GM19351 (cell line): ENCODE results near the gene CMTM5.

Experiments
- ATAC-seq: cut with Tn5 transposase; IDR thresholded peaks from one replicate; pipeline ENCODE4 v1.9.1; 2021; ENCODE audit warnings: mild to moderate bottlenecking, moderate library complexity; ENCODE audit not compliant: unreplicated experiment

CMTM5 gene, protein sequence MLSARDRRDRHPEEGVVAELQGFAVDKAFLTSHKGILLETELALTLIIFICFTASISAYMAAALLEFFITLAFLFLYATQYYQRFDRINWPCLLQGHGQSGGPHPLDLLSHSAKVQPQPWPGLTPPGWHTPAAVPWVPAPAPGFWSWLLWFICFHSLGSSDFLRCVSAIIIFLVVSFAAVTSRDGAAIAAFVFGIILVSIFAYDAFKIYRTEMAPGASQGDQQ

DNA sequence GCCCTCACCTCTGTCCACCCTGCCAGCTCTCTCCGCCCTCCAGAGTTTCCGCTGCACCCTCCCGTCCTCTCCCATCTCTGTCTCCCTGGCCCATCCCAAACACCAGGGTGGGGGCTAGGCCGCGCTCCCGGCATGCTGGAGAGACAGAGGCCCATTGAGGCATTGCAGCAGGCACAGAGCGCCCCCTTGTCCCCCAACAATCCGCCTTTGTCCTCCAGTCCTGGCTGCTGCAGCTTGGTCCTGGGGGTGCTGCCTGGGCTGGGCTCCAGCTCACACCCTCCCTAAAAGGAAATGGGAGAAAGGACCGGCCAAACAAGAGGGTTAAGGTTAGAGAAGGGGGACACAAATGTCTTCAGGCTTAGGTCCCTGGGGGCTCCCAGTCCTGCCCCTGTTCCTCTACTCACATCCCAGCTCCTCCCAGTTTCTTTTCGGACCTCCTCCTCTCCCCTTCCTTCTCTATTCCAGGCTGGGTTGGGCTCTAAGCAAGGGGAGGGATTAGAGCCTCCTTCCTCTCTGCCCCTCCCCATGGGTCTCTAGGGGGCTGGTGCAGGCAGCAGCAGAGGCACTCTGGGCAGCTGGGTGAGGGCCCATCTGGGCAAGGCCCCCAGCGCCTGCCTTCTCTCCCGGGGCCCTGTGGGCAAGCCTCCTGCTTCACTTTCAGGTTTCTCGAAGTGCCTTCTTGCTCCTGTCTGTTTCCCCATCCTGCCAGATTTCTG, at the start of gene CMTM5:
Gene CMTM5 (plus strand): TSS at position 565 of the 716 bp plus-strand sequence. CDS start 206 bp downstream, outside the sequence.
- no peak for ATAC-seq

DNA sequence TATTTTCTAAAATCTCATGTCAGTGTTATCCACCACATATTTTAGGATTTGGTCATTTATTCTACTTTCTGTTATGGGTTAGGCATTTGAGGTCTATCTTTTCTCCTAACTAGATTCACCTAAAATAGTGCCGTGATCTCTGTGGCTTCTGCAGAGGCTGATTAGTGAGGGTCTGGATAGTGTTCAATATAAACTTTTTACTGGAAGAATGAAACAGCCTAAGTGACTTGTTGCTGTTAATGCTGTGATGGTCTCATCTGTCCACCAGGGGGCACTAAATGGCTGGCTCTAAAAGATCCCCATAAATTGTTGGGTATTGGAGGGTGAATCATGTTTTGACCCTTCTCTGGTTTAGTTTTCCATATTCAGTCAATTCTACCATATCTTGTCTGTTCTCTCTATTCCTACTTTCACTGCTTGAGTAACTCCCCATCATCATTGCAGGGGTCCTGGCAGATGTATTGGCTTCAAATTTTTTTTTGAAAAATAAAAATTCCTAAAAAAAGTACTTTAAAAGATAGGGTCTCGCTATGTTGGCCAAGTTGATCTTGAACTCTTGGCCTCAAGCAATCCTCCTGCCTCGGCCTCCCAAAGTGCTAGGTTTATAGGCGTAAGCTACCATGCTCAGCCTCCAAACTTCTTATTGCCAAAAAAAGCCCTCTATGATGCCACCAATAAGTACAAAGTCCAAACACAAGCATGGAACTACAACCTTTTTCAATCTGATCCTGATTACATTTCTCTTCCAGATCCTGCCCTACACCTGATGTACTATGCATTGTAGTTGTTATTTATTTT, 48.7 kb upstream of the CMTM5 start:
- no peak for ATAC-seq

DNA sequence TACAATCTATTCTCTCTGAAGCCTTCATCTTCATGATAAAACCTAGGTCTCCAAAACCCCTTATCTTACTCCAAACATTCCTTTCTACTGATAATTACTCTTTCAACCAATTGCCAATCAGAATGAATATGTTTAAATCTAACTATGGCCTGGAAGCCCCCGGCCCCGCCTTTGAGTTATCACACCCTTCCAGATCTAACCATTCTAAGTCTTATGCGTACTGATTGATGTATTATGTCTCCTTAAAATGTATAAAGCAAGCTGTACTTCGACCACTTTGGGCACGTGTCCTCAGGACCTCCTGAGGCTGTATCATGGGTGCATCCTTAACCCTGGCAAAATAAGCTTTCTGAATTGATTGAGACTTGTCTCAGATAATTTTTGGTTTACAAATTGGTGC, 41.2 kb upstream of the CMTM5 start:
- no peak for ATAC-seq

DNA sequence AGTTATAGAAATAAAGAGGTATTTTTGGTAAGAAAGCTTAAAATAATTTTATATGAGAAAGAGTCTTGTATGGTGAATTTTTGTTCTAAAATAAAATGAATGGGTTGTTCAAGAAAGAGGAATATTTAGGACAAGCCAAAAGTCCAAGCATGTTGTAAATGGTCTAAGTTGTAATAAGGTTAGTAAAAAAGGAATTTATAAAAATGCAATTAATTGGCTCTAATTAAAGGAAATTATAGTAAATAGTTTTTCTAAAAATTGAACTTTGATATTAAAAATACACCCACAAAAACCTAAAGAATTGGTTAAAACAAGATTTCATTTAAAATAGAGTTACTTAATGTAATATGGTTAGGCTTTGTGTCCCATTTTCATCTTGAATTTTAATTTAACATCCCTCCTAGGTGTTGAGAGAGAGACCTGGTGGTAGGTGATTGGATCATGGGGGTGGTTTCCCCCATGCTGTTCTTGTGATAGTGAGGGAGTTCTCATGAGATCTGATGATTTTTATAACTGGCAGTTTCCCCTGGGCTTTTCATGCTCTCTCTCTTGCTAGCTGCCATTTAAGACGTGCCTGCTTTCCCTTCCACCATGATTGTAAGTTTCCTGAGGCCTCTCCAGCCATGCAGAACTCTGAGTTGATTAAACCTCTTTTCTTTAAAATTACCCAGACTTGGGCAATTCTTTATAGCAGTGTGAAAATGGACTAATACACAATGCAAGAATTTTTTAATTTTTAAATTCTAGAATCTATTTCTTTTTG, 37.2 kb upstream of the CMTM5 start:
- ATAC-seq, result no peak

DNA sequence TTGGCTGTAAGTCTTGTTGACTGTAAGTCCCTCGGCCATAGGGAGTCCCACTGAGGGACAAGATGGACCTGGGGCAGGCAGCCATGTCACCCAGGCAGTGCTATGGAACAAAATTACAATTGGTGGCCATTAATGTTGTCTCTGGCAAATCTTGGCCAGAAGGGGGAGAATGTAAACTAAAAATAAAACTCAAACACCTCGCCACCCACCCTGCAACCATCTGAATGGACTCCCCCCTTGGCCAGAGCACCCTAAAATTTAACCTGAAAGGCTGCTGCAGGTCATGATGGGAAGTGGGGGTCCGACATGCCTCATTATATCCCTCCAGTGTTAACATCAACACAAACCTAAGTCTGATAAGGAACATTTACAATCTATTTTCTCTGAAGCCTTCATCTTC, 32.4 kb upstream of the CMTM5 start:
- ATAC-seq, result no peak

DNA sequence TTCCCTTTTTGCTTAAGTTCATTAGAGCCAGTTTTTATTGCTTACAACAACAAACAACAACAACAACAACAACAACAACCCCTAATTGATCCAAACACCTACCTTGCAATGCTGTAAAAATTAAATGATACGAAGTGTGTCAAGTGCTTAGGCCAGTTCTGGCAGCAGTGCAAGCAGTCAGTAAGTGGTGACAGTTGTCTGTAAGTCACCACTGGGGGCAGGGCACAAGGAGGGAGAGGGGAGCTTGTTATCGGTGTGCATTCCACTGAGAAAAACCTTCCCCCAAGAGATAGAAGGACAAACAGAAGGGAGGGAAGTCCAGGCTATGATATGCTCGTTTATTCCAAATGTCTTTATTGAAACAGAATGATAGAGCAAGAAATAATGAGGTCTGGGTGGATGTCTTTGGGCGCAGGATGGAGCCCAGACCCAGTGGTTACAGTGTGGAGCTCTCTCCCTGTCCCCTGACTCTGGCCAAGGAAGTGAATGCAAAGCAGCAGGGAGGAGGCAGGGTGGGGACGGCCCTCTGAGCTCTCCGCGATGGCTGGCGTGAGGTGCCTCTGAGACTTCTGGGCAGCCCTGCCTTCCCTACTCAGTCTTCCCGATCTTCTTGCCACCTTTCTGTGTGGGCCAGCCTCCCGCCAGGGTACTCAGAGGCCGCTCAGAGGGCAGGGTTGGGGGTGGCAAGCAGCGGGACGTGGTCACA, 30.7 kb upstream of the CMTM5 start:
- ATAC-seq, result no peak

DNA sequence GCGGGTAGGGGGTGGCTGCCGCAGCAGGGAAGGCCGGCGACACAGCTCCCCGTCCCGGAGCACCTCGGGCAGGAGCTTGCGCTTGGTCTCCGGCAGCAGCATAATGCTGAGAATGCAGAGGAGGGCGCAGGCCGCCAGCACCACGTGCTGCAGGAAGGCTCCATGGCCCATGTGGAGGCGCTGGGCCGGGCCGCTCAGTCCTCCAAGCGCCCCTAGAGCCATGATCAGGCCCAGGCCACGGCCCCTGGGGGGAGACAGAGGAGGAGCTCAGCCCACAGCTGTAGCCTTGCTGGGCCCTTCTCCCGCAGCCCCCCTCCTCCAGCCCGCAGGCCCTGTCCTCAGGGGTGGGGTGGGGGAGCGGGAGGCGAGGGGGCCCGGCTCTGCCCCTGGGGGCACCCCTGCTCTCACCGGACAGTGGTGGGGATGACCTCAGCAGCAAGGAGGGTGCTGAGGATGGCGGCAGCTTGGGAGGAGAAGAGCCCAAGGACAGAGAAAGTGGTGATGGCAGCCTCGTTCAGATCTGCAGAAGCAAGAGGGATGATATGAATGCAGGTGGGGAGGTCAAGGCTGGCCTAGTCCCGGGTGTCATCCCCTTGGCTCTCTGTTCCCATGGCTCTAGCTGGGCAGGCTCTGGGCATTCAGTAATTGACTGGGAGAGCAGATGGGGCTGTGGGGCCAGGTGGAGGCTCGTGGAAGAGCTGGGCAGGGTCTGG, 30.0 kb upstream of the CMTM5 start:
- ATAC-seq, result no peak

DNA sequence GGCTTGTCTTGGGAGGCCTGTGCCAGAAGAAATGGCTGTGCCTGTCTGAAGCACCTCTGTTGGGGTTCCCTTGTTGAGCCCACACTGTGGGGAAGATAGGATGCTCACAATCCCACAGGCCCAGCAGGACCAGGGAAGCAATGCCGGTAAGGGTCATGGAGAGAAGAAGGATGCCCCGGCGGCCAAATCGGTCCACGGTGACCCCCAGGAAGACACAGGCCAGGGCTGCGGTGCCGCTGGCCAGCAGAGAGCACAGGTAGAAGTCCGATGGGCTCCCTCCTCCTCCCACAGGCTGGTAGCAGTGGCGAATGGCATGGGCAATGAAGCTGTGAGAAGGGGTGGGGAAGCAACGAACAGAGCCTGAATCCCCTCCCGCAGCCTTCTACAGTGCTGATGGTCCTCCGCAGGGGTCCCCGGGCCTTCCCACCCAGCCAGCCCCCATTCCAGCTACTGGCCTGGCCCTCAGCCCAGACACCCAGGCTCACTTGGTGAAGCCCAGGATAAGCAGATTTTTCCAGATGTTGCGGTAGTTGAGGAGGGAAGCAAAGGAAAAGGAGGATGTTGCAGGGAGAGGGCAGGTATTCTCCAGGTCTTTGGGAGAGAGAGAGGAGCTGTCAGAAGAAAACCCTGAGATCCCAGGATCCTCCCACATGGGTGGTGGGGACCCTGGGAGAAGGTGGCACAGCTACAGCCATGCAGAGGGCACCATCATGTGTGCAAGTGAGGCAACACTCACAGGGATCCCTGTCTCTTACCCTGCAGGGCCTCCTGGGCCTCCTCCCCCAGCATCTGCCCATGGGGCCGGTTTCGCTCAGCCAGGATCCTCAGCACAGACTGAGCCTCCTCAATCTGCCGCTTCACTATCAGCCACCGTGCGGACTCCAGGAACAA, 29.2 kb upstream of the CMTM5 start:
- no peak for ATAC-seq

DNA sequence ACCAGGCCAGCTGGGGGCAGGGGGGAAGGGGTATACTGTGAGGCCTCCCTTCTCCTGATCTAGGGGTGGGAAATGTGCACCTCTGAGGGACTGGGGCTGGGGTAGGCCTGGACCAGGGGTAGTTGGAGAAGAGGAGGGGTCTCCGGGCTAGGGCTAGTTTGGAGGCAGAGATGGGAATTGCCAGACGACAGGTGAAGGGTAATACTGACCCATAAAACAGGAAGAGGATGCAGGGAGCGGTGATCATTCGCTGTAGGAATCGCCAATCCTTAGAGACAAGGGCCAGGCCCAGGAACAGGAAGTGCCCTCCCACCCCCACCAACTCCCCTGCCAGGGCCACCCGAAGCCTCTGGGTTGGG, 28.6 kb upstream of the CMTM5 start:
- ATAC-seq, result no peak

DNA sequence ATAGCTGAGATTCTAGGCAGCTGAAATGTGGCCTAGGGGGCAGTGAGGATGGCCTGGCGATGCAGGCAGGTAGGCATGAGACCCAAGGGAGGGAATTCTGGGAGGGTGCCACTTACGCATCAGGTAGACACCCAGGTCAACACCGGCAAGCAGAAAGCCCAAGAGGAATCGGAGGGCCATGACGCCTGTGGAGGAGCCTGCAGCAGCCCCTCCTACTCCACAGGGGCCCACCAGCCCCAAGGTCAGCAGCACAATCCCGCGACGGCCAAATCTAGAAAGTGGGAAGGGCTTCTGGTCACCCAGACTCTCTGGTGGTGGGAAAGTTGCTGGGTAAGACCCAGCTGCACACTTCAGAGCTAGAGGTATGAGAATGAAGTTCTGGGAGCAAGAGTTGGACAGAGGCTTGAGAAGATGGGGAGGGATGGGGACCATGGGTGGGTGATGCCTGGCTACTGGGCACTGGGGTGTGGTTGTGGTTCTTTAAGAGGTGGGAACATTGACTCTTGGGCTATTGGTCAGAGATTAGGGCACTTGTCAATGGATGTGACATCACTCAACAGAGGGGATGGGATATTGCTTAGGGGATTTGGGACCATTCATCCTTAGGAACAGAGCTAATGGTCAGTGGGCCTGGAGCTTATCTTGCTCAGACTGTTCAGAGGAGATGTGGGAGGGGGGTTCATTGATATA, 27.5 kb upstream of the CMTM5 start:
- no peak for ATAC-seq

DNA sequence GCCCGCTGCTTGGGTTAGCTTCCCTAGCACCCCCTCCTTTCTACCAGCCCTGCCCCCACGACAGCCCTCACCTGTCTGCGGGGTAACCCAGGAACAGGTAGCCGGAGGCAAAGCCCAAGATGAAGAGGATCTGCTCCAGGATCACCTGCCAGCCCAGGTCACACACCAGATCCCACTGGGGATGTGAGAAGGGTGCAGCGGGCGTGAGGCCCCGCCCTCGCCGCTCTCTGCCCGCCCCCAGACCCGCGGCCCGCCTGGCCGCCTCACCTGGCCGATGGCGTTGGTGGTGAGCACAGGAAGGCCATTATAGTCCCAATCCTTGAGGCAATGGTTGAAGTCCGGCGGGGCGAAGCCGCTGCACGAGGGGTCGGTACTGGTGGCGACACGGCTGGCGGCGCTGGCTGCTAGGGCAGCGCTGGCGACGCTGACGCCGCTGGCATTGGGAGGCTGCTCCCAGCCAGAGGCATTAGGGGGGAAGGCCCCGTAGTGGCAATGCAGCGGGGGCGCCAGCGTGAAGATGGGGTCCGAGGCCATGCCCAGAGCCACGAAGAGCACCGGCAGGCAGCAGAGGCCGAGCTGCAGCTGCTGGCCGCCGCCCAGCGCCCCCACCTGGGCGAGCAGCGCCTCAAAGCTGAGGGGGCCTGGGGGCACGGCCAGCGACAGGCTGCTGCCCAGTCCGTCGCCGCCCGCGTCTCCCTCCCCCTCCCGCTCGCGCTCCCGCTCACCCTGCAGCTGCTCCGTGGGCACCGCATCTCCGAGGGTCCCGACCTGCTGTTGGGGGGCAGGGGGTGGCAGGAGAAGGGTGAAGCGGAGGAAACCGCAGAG, 25.0 kb upstream of the CMTM5 start:
- no peak for ATAC-seq

DNA sequence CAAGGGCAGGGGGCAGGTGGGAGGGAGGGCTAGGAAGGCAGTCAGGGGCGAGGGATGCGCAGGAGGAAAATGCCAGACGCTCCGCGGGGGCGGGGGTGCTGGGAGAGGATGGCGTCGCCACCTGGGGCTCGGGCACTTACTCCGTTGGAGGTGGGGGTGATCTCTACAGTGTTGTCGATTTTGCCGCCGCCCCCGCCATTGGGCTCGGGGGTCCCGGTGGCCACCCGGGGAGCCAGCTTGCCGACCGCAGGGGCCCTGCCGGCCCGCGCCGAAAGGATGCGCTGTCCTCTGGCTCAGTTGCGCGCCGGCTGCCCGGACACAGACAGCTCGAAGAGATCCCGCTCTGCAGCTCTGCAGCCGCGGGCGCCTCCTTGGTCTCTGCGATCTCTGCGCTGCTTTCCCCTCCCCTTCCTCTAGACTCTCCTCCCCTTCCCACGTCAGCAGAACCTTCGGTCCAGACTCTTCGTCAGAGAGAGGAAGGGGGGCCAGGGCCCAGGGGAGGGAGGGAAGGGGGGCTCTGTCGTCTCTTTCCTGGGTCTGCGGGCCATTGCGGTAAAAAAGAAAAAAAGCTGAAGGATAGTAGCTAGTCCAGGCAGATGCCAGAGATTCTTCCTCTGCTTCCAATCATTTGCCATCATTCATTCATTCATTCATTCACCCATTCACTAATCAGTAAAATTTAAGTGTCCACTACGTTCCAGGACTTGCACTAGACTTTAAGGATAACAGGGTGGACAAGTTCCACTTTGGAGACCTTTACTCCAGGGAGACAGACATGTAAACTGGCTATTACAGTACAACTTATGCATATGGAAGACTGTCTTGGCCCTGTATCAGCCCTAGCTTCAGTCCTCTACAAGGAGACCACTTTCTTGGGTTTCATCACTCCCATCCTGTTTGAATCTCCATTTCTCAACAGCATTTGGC, 24.1 kb upstream of the CMTM5 start, which contains the start of gene SLC22A17:
Gene SLC22A17 (minus strand): TSS at position 382 of the 927 bp plus-strand sequence.
- ATAC-seq, result no peak

DNA sequence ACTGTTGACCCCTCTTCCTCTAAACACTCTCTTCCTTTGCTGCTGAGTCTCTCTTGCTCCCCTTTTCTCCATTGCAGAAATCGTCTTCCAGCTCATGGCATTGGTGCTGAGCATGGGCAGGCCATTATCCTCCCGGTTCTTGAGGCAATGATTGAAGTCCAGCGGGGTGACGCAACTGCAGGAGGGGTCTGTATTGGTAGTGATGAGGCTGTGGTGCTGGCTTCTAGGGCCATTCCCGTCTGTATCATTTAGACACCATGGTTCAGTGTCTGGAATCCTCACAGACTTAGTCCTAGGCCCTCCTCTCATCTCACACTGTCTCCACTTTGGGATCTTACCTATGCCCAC, 23.4 kb upstream of the CMTM5 start:
- no peak for ATAC-seq

DNA sequence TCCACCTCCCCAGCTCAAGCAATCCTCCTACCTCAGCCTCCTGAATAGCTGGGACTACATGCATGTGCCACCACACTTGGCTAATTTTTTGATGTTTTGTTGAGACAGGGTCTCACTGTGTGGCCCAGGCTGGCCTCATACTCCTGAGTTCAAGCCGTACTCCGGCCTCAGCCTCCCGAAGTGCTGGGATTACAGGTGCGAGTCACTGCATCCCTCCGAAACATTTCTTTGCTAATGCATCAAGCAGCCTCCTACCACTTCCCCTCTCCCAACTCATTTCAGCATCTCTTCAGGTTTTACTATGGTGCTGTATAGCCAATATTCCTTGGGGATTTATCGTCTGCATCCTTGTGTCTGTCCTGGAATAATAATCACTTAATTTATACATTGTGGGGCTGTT, 21.9 kb upstream of the CMTM5 start:
- no peak for ATAC-seq

DNA sequence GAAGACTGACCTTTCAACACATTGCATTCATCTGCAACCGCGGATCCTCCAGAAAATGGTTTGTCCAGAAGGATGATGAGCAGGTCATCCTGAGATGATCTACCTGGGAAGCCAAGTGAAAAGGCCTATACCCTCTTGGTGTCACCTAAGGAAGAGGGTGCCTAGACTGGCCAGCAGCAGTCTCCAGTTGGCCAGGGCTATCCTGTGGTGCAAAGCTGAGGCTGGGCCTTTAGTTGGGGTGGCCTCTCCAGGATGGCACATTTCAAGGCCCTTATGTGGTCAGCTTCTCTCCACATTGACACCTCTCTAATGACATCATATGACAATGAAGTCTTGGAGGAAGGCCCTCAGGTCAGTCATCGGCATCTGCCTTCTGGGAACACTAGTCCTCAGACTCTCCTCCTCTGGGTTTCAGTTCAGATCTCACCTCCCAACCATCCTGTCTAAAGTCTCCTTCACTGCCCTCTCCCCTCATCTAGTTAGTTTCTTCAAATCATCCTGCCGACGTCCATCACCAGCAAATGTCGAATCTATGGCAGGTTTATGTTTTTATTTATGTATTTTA, 20.9 kb upstream of the CMTM5 start:
- ATAC-seq, result no peak

DNA sequence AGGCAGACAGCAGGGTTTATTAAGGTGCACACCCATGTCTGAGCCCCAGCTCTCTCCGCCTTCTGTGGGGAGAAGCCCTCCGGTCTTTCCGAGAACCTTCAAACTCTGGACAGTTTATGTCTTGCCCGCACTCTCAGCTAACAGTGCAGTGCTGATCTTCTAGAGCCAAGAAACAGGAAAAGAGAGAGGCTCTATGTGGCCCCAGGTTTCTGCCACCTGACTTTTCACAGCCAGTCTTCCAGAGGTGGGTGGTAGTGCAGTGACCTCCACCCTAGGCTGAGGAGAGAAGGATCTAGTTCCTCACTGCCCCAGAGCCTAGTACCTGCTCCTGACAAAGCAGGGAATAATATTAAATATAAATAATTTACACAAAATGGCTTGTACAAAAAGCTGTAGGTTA, 20.2 kb upstream of the CMTM5 start:
- ATAC-seq, result no peak
